GM12878 (cell line): Measurements from ENCODE around the gene SCLT1.

Experiments
- CREB1 ChIP-seq: IDR thresholded peaks from 2 replicates; pipeline ENCODE4 v1.6.1; 2012; ENCODE audit warnings: low read depth, mild to moderate bottlenecking, inconsistent platforms
- CTCF ChIP-seq, 3 experiments: IDR thresholded peaks in 2 of 3; conservative IDR thresholded peaks in 1 of 3; 2 replicates each; pipeline ENCODE4 v1.5.1; 2011; ENCODE audit warnings: low read depth in 3 of 3, low read length in 3 of 3, mild to moderate bottlenecking in 3 of 3, control low read depth in 2 of 3, moderate library complexity in 2 of 3, inconsistent platforms in 1 of 3, mixed read lengths in 1 of 3; ENCODE audit not compliant: control insufficient read depth in 2 of 3, insufficient read depth in 1 of 3; ENCODE audit errors: extremely low read depth in 1 of 3
- FOXM1 ChIP-seq: IDR thresholded peaks from 2 replicates; pipeline ENCODE4 v1.6.1; 2012; ENCODE audit warnings: low read depth, mild to moderate bottlenecking, inconsistent platforms, low read length, moderate library complexity
- GABPA ChIP-seq: IDR thresholded peaks from 2 replicates; pipeline ENCODE4 v1.6.1; 2014; ENCODE audit warnings: antibody characterized with exemption, low read depth, mild to moderate bottlenecking, inconsistent platforms
- JUND ChIP-seq: IDR thresholded peaks from 2 replicates; pipeline ENCODE4 v1.6.1; 2012; ENCODE audit warnings: low read depth, mild to moderate bottlenecking, low read length, improper control_type of control experiment, moderate library complexity
- KDM1A ChIP-seq: fragments of 200-600 bp; sonication (generic); IDR thresholded peaks from 2 replicates; pipeline ENCODE4 v1.6.1; 2016; ENCODE audit warnings: borderline replicate concordance
- MXI1 ChIP-seq: fragments of 150-350 bp; IDR thresholded peaks from 2 replicates; pipeline ENCODE4 v1.6.1; 2011; ENCODE audit warnings: low read depth, mild to moderate bottlenecking, inconsistent platforms, low read length, improper control_type of control experiment
- REST ChIP-seq: IDR thresholded peaks from 2 replicates; pipeline ENCODE4 v1.6.1; 2012; ENCODE audit warnings: mild to moderate bottlenecking, low read depth, low read length
- SIN3A ChIP-seq: IDR thresholded peaks from 2 replicates; pipeline ENCODE4 v1.6.1; 2012; ENCODE audit warnings: low read depth, low read length, improper control_type of control experiment
- SIX5 ChIP-seq: IDR thresholded peaks from 2 replicates; pipeline ENCODE4 v1.6.1; 2011; ENCODE audit warnings: mild to moderate bottlenecking, low read depth, low read length, moderate library complexity; ENCODE audit not compliant: severe bottlenecking
- TF ChIP-seq, protein P1 (sequence below): IDR thresholded peaks from 2 replicates; pipeline ENCODE4 v1.6.1; 2012; ENCODE audit warnings: low read depth, low read length, improper control_type of control experiment

DNA sequence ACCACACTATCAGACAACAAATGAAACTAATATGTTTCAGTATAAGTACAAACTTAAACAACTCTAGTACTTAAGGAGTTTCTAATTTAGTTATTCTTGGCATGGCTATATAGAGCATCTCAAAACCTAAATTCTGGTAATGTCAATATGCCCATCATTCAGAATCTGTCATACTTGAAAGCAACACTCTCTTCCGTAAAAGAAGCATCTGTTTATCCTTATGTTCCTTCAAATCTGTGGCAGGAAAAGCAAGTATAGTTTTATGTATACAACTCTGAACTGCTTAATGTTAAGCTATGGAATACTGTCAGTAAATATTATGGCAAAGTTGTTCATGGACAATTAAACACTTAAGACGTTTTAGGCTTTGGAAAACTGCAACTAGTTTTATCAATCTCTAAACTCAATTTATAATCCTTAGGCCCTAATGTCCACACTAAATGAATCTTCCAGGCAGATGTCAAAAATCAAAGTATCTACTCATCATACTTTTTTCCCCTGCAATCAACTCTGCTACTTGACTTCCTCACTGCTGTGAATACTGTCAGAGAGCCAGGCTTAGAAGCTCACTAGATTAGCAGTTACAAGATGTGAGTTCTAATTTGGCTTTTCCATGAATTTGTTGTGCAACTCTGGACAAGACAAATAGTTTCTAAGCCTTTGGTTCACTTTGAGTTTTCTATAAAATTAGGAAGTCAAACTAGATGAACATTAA is 109.4 kb downstream of the SCLT1 start:
- TF ChIP-seq CTCF (IDR thresholded peaks at IDR 0.05 in 2 of 3, conservative IDR thresholded peaks at IDR 0.05 in 1 of 3; ENCODE audit: control insufficient read depth in 2 of 3, extremely low read depth in 1 of 3, insufficient read depth in 1 of 3, low read depth in 3 of 3, low read length in 3 of 3) (no peak), KDM1A (no peak), FOXM1 (no peak), REST (no peak), MXI1 (no peak), CREB1 (no peak), SIX5 (no peak), SIN3A (no peak), GABPA (no peak), JUND (no peak)
- TF ChIP-seq, protein P1, sequence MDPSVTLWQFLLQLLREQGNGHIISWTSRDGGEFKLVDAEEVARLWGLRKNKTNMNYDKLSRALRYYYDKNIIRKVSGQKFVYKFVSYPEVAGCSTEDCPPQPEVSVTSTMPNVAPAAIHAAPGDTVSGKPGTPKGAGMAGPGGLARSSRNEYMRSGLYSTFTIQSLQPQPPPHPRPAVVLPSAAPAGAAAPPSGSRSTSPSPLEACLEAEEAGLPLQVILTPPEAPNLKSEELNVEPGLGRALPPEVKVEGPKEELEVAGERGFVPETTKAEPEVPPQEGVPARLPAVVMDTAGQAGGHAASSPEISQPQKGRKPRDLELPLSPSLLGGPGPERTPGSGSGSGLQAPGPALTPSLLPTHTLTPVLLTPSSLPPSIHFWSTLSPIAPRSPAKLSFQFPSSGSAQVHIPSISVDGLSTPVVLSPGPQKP: no peak
